Measurements from ENCODE around the gene SNURF.
"Not testable (repeated sequence)": the region's sequence is repeated elsewhere in the genome, so short reads cannot be mapped to it uniquely, and the experiment has no call there.

Gene SNURF

GRCh38 chr15:24954783-24955530 is at the start of gene SNURF, which contains the start of gene SNRPN:
TSS of gene SNURF (plus strand) at chr15:24954987. CDS start at chr15:24955049, 62 bp downstream.
TSS of gene SNRPN (plus strand) at chr15:24954987. CDS start at chr15:24974454, 19,467 bp downstream.
- peak; percentile 75 for DNase-seq

GRCh38 chr15:24916305-24917009 is 38.3 kb upstream of the SNURF start:
- peak; percentile 2 for DNase-seq

- no peak for DNase-seq
Measured at GRCh38 chr15:24917431-24917830, 37.4 kb upstream of the SNURF start.

GRCh38 chr15:24919446-24919845 is 35.3 kb upstream of the SNURF start:
- no peak for DNase-seq

- not testable (repeated sequence) for DNase-seq
Measured at GRCh38 chr15:24922781-24923180, 32.0 kb upstream of the SNURF start.

DNA sequence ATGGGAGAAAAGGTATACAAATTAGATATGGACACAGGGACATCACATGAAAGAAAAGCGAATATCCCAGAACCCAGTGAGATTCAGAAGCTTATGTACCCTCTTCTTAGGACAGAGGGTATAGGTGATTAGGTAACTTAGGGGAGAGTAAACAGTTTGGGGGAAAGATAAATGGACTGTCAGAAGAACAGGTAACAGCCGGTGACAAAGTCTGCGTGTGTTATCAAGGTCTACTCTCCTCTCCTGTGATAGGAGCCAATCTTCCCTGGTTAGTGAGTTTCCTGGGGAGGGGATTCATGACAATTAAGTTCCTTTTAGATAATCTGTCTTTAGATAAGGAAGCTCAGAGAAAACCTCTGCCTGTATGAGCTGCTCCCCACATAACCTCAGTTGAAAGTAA is 30.6 kb upstream of the SNURF start:
- no peak for DNase-seq

GRCh38 chr15:24924621-24925020 is 30.2 kb upstream of the SNURF start:
- no peak for DNase-seq

GRCh38 chr15:24931874-24932732 is 22.7 kb upstream of the SNURF start:
- not testable (repeated sequence) for DNase-seq

DNA sequence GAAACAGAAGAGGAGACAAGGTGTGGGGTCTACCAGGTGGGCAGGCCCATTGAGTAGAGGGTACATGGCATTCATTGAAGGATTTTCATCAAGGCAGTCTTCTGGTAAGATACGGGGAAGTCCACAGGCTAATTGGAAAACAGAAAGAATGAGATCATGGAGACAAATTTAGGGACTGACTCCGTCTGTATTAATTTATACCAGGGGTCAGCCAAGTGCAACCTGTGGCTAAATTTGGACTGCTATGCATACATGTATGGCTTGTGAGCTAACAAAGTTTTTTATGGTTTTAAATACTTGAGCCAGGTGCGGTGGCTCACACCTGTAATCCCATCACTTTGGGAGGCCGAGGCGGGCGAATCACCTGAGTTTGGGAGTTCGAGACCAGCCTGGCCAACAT is 21.1 kb upstream of the SNURF start:
- no peak for DNase-seq

- not testable (repeated sequence) for DNase-seq
Measured at GRCh38 chr15:24938224-24938623, 16.6 kb upstream of the SNURF start.

GRCh38 chr15:24940236-24940635 is 14.6 kb upstream of the SNURF start:
- DNase-seq: no peak

DNA sequence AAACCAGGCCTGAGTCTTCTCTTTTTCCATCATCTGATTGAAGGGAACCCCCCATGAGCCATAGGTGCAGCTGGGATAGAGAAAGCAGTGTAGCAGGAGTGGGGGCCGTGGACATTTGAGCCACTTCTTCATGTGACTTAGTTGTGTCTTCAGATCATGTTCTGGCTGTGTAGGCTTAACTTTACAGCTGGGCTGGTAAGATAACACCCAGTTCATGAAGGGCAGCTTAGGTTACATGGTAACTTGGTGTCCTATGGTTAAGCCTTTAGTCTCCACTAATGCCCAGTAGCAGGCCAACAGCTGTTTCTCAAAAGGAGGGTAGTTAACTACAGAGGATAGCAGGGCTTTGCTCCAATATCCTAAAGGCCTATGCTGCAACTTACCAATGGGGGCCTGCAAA is 11.4 kb upstream of the SNURF start:
- DNase-seq: no peak

GRCh38 chr15:24944954-24945353 is 9.8 kb upstream of the SNURF start:
- no peak for DNase-seq

DNA sequence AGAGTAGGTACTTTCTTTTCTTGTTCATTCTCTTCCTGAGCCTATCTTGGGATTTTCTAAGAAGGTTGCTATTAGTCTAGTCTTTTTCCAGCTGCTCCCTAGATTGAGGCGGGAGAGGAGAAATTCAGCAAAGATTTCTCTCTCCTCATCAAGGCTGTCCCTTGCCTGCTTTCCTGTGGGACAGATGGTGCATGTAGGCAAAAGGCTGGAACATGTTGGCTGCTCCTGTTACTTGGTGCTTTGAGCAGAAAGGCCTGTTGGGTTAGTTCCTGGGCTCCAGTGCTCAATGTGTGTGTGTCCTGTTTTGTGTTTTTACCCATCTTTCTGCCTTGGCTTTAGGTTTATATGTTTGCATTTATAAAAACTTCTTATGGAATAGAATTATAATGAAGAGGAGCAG is 9.1 kb upstream of the SNURF start:
- DNase-seq: no peak

DNA sequence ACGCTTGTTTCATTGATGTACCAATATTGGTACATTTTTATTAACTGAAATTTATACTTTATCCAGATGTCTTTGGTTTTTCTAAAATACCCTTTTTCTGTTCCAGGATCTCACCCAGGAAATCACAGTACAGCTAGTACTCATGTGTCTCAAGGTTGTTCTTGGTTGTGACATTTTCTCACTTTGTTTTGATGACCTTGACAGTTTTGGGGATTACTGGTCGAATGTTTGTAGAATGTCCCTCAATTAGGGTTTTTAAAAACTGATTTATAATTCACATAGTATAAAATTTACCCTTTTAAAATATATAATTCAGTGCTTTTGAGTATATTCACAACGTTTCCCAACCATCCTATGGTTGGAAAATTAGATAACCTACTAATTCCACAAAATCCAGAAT is 6.3 kb upstream of the SNURF start:
- no peak for DNase-seq

- DNase-seq: peak; percentile 11
Measured at GRCh38 chr15:24955531-24955921, 739 bp downstream of the SNURF start.

GRCh38 chr15:24956111-24956838 is 1.5 kb downstream of the SNURF start:
- DNase-seq: peak; percentile 82

GRCh38 chr15:24957691-24958090 is 2.9 kb downstream of the SNURF start:
- no peak for DNase-seq

DNA sequence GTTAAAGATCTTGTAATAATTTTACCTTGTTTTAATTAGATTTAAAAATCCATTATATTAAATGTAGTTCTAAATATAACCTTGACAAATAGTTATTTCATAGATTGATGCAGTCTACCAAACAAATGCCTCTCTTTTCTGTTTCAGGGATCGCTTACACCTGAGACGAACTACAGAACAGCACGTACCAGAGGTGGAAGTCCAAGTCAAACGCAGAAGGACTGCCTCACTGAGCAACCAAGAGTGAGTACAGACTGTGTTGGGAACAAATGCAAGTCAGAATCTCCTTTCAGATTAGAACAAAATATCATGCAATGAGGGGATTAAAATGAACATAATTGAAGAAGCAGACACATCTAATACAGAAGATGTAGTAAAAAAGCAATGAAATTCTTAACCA is 7.2 kb downstream of the SNURF start:
- DNase-seq: no peak

DNA sequence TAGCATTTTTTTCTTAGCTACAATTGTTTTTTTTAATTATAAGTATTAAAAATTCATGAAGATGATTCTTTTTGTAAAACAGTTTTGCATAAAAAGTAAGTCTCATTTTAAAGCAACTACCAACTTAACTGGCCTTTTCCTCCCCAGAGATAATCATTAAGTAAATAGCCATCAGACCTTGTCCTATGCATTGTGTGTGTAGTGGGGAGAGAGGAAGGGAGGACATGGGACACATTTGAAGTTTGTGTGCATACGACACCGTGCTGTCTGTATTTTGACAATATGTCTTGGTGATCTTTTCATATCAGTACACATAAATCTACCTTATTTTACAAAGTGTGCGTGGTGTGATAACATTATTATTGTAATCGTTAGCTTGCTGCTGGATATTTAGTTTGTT is 8.1 kb downstream of the SNURF start:
- no peak for DNase-seq

- DNase-seq: no peak
Measured at GRCh38 chr15:24966364-24967103, 11.7 kb downstream of the SNURF start.

GRCh38 chr15:24971052-24971451 is 16.3 kb downstream of the SNURF start:
- no peak for DNase-seq
